ENCODE results near the gene SLC19A1. TPM values are rescaled to one million over a fixed set of nuclear protein-coding genes. Genes with fewer than 3 reads are reported as not detected.

The SLC19A1 gene
- total and polyA plus RNA-seq, 2 donors (not counting 1 experiment from before 2014, with no cell fraction given) = 1.7 to 2.1 TPM

DNA sequence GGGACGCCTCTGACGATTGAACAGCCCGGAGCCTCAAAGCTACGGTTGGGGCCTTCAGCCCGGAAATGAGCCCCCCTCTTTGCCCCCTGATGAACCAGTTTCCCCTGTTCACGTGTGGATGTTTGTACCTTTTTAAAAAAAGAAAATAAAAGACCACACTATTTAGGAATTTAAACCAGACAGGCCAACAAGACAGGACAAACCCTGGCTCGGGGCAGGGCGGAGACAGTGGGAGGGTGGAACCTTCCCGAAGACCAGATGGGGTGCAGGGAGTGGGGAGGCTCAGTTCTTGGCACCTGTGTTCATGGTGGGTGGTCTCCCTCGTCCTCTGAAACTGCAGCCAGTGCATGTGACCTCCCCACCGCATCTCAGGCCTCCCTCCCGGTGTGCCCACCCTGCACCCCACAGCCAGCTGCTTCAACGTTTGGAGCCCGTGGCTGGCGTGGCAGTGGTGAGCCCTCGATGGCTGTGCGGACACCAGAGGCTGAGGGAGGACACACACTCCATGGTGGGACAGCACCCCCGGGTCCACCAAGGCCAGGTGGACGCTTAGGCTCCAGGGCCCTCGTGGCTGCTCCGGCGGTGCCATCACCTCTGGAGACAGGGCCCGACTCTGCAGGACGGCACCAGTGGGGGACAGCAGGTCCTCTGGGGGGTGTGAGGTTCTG is 91.7 kb downstream of the SLC19A1 start:
- Histone ChIP-seq H3K79me2 (ENCODE audit: control insufficient read depth, insufficient read depth, low read length) (no peaks in the 10 kb centered on the region), H3K36me3 (ENCODE audit: control insufficient read depth, insufficient read depth, low read length) (no peaks in the 10 kb centered on the region), H3K27me3 (ENCODE audit: control insufficient read depth, insufficient read depth, low read length) (no peaks in the 10 kb centered on the region), H3K4me1 (ENCODE audit: control insufficient read depth, extremely low read depth, insufficient read depth, low read length) (peaks cover 21% of the 10 kb centered on the region), H4K20me1 (ENCODE audit: control insufficient read depth, extremely low read depth, insufficient read depth, low read length) (no peaks in the 10 kb centered on the region), H3K4me3 (replicated peaks in 1 of 4; ENCODE audit: control extremely low read depth in 1 of 4, insufficient read depth in 1 of 4, low read depth in 3 of 4, low read length in 4 of 4) (no peak overlapping the region), H3K27ac (ENCODE audit: insufficient read depth, low read length) (no peak overlapping the region), H3K9me3 (ENCODE audit: control insufficient read depth, insufficient read depth, low read depth, low read length) (no peaks in the 10 kb centered on the region), H3K4me2 (ENCODE audit: extremely low read depth, insufficient read depth, low read length) (no peak overlapping the region), H2AFZ (ENCODE audit: low read length) (no peak overlapping the region), H3K9ac (ENCODE audit: insufficient read depth, low read length) (no peak overlapping the region)
- TF ChIP-seq CTCF (conservative IDR thresholded peaks at IDR 0.05 in 1 of 2, IDR thresholded peaks at IDR 0.05 in 1 of 2; ENCODE audit: low read depth in 1 of 2, low read length in 2 of 2) (no peak), EZH2 (IDR thresholded peaks at IDR 0.05; ENCODE audit: low read length, missing control alignments) (no peak)
- DNase-seq (ENCODE audit: low read depth in 2 of 2) = no peak

- peaks cover 14% of the 10 kb centered on the region for H3K4me1 ChIP-seq (ENCODE audit: control insufficient read depth, extremely low read depth, insufficient read depth, low read length)
- DNase-seq (ENCODE audit: low read depth in 2 of 2) = no peak
- no peaks in the 10 kb centered on the region for H3K36me3 ChIP-seq (ENCODE audit: control insufficient read depth, insufficient read depth, low read length)
- H3K9ac ChIP-seq (ENCODE audit: insufficient read depth, low read length) = no peak overlapping the region
- H4K20me1 ChIP-seq (ENCODE audit: control insufficient read depth, extremely low read depth, insufficient read depth, low read length) = no peaks in the 10 kb centered on the region
- no peak overlapping the region for H3K4me3 ChIP-seq (replicated peaks in 1 of 4; ENCODE audit: control extremely low read depth in 1 of 4, insufficient read depth in 1 of 4, low read depth in 3 of 4, low read length in 4 of 4)
- H3K4me2 ChIP-seq (ENCODE audit: extremely low read depth, insufficient read depth, low read length) = no peak overlapping the region
- H3K27ac ChIP-seq (ENCODE audit: insufficient read depth, low read length) = no peak overlapping the region
- no peaks in the 10 kb centered on the region for H3K79me2 ChIP-seq (ENCODE audit: control insufficient read depth, insufficient read depth, low read length)
- H3K27me3 ChIP-seq (ENCODE audit: control insufficient read depth, insufficient read depth, low read length) = no peaks in the 10 kb centered on the region
- no peaks in the 10 kb centered on the region for H3K9me3 ChIP-seq (ENCODE audit: control insufficient read depth, insufficient read depth, low read depth, low read length)
- TF ChIP-seq EZH2 (IDR thresholded peaks at IDR 0.05; ENCODE audit: low read length, missing control alignments) (no peak), CTCF (conservative IDR thresholded peaks at IDR 0.05 in 1 of 2, IDR thresholded peaks at IDR 0.05 in 1 of 2; ENCODE audit: low read depth in 1 of 2, low read length in 2 of 2) (no peak)
- H2AFZ ChIP-seq (ENCODE audit: low read length) = no peak overlapping the region
Measured at GRCh38 chr21:45449658-45450422, 92.4 kb downstream of the SLC19A1 start.

DNA sequence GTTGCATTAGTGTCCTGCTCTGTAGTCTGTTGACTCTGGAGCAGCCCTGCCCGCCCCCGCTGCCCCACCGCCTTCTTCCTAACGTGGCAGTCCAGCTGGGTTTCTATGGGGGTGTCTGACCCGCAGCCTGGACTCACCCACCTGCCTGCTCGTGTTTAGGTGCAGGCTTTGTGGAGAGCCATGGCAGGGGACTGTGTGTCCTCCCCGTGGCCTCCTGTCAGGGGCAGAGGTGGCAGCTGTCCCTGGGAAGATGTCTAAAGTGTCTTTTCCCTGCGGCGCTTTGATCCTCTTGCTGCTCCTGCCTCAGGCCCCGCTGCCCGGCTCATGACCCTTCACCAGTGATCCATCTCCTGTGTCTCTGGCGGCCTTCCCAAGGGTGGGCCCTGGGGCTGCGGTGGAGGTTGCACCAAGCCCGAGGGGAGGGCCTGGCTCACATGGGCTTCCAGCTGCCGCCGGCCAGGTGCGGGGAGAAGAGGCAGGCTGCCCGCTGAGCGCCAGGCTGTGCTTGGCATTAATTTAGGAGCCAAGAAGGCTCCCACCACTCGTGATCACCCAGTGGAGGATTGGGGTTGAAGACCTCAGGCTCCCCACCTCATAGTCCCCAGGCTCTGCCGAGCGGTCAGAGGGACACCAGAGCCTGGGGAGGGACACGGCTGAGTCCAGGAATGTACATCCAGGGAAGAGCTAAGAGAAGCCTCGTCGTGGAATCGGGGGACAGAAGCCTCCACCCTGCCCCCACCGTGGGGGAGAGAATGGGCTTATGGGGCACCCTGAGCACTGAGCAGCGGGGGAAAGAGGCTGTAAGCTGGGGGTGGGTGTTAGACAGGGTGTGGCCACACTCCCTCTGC is 93.2 kb downstream of the SLC19A1 start:
- Histone ChIP-seq H3K27ac (ENCODE audit: insufficient read depth, low read length) (no peak overlapping the region), H3K4me1 (ENCODE audit: control insufficient read depth, extremely low read depth, insufficient read depth, low read length) (peaks cover 6% of the 10 kb centered on the region), H3K9me3 (ENCODE audit: control insufficient read depth, insufficient read depth, low read depth, low read length) (no peaks in the 10 kb centered on the region), H4K20me1 (ENCODE audit: control insufficient read depth, extremely low read depth, insufficient read depth, low read length) (no peaks in the 10 kb centered on the region), H3K4me2 (ENCODE audit: extremely low read depth, insufficient read depth, low read length) (no peak overlapping the region), H3K9ac (ENCODE audit: insufficient read depth, low read length) (no peak overlapping the region), H2AFZ (ENCODE audit: low read length) (no peak overlapping the region), H3K36me3 (ENCODE audit: control insufficient read depth, insufficient read depth, low read length) (no peaks in the 10 kb centered on the region), H3K4me3 (replicated peaks in 1 of 4; ENCODE audit: control extremely low read depth in 1 of 4, insufficient read depth in 1 of 4, low read depth in 3 of 4, low read length in 4 of 4) (no peak overlapping the region), H3K79me2 (ENCODE audit: control insufficient read depth, insufficient read depth, low read length) (no peaks in the 10 kb centered on the region), H3K27me3 (ENCODE audit: control insufficient read depth, insufficient read depth, low read length) (no peaks in the 10 kb centered on the region)
- DNase-seq (ENCODE audit: low read depth in 2 of 2) = peak in 1 of 2 donors; percentile 48
- TF ChIP-seq EZH2 (IDR thresholded peaks at IDR 0.05; ENCODE audit: low read length, missing control alignments) (no peak), CTCF (conservative IDR thresholded peaks at IDR 0.05 in 1 of 2, IDR thresholded peaks at IDR 0.05 in 1 of 2; ENCODE audit: low read depth in 1 of 2, low read length in 2 of 2) (no peak)
